GM18909 (cell line): ENCODE results near the gene SPOCK1.

ENCODE experiments used
- ATAC-seq: cut with Tn5 transposase; IDR thresholded peaks from one replicate; pipeline ENCODE4 v1.9.1; 2021; ENCODE audit warnings: mild to moderate bottlenecking; ENCODE audit not compliant: unreplicated experiment, poor library complexity

SPOCK1 gene

DNA sequence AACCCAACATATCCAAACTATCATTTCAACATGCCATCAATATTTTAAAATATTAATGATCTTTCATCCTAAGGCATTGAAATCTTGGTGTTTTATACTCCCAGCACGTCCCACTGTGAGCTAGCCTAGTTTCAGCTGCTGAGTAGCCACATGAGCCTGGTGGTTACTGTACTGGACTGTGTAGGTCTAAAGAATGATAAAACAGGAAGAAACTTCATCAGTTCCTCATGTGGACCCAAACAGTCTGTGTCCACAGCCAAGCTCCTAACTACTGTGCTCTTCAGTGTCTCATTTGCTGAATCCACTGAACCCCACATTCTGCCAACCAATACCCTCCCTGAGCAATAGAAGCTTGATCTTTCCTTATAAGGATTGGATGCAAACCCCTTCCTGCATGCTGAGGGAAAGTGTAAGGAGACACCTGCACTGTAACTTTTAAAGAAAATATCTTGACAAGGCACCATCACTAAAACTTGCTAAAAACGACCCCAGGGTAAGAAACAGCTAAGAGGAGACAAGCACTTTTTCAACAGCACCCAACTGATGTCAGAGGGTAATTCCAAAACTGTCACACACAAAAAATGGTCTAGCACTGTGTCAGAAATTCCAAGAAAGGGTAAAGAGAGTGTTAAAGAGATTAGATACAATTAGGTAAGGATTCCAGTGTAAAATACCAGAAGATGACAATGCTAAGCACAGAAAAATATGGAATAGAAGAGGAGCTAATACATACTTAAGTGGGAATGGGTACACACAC, 126.9 kb downstream of the SPOCK1 start:
- no peak for ATAC-seq

DNA sequence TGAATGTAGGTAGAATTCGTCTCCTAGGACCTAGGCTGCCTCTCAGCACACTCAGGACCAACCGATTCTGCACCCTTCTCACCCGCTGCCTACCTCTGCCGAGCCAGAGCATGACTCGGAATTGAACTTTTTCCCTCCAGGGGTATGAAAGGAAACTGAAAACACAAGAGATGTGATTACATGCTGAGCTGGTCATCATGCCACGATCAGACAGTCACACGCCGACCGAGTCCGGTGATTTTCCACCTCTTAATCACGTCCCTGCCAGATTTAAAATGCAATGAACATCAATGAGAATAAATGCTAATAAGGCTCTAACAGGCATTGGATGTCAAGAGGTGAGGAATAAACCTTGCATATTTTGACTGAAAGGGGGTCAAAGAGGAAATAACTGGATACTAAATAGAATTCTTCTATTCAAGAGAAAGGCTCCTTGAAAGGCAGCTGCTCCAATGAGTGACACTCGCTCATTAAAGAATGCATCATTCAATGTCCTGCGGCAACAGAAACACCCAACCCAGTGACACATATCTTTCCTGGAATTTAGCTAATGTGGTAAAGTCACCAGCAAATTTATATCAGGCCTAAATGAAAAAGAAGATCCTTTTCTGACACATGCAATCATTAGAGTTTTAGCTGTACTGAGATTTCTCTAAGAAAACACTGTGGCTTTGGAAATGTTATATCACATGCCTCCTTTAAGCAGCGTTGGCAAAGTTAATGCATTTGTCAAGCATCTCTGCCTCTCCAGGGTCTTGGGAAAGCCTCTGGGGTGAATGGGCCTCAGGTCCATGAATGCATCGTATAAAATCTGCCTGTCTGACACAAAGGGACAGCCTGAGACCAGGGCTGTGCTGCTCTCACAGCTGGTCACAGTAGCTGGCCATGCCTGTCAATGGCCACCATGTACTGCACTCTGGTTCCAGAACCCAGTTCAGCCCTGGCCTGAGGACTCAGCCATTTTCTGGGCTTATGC, 128.7 kb downstream of the SPOCK1 start:
- ATAC-seq = no peak

DNA sequence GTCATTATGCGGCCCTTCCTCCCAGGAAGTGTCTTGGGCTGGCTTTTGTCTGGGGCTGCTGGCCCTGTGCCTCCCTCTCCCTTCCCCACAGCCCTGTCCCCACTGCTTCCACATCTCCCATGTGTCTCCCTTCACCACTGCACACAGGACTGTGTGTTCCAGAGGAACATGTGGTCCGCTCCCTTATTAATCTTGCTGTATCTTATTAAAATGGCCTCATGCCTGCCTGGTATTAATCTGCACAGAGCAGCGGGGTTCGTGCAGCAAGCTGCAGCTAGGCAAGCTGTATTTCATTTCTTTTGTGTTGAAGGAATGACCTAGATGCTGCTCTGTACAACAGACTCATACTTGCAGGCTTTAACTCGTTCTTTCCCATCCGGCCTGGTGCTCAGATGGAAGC, 130.5 kb downstream of the SPOCK1 start:
- ATAC-seq = no peak

DNA sequence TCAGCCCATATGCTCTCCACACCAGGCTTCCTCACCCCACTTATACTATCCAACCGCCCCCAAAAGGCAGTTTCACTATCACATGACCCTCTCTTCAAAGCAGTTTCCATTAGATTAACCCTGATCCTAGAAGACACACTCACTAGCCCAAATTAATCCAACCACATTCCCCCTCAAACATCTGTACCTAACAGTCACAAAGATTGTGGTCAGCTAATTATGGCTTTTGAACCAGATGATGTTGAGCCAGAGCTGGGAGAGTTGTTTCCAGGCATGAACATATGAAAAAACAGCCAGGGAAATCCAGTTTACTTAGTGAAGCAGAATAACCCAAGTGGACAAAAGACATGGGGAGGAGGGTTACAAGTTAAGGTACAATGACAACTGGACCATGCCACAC, 131.2 kb downstream of the SPOCK1 start:
- no peak for ATAC-seq

DNA sequence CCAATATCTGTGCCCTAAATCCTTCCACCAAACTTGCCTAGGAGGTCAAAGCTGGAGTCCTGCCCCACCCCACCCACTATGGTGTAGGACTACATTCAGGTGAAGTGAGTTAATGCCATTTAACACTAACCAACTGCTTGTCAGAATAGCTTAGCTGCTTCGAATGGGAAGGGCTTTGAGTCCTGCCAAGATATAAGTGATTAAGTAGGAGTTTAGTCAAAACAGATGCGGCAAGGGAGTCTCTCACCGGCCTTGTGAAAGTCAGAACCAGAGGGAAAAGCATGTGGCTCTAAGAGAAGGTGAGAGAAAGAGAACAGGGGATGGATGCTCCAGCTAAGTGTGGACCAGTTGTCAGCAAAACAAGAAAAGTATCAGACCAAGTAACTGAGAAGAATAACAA, 132.6 kb downstream of the SPOCK1 start:
- ATAC-seq = no peak

DNA sequence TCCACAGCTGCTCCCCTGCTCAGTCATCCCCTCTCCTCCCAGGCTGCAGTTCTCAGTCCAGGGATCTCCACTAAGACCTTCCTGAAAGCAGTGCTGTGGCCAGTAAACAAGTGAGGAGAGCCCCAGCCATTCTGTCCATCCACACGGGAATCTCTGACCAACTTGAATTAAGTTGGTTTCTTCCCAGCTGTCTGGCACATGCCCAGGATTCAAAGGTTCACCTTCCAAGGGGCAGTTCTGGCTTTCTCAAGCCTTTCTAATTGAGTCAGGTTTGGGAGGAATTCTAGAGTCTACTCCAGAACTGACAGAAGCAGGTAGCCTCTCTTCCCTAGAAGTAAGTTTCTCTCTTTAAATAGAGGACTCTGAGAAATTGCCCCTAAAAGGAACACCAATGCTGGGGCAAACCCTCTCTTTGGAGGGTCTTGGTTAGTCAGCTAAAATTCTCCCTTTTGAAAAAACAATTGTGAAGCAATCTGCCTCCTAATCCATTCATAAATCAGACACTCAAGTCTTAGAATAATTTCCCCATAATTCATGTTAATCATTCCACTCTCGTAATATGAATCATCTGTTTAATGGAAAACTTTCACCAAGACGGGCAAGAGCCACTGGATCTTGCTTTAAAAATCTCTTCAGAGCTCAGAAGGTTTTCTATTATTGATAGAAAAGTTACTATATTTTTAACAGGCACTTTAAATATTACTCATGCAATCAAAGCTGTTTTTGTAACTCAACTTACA, 133.8 kb downstream of the SPOCK1 start:
- no peak for ATAC-seq

DNA sequence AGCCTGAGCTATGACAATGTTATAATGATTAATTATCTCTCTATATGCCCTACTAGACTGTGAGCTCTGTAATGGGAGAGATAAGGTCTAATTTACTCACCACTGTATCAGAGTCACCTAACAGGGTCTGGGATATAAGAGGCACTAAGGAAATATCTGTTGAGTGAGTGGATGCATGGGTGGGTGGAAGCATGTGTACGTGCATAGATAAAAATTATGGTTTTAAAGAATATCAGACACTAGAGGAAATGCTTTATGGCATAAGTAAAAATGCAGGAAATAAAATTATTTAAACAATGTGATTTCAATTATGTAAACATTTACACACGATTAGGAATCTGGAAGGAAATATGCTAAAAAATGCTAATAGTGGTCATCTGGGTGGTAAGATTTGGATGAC, 137.8 kb downstream of the SPOCK1 start:
- ATAC-seq = no peak

DNA sequence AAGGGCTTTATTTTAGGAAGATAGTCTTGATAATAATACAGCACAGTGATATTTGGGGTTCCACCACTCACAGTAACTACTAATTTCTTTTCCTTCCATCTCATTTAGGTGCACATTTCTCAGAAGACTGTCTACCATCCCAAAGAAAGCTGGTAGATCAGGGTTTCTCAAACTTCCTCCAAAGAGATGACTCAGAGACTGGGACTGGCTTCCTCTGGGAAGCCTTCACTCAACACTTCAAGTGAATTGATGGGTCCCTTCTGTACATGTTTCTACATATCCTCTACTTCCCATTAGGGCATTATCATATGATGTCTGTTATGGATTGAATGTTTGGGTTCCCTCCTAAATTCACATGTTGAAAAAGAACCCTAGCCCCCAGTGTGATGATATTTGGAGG, 138.5 kb downstream of the SPOCK1 start:
- ATAC-seq = no peak

DNA sequence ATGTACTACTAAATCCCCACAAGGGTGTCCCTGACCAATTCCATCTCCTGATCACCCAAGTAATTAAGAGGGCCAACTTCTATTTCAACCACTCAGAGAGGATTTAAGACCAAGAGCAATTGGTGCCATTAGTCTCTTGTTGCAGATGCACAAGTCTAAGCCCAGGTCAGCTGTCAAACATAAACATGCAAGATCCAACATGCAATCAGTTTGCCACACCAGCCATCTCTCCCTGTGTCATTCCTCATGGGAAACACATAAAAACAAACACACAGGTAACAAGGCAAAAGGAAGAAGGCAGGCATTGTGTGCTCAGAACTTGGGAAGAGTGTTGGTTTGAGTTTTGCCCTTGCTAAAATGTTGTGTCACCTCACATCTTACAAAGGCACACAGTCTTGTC, 139.2 kb downstream of the SPOCK1 start:
- ATAC-seq = no peak

DNA sequence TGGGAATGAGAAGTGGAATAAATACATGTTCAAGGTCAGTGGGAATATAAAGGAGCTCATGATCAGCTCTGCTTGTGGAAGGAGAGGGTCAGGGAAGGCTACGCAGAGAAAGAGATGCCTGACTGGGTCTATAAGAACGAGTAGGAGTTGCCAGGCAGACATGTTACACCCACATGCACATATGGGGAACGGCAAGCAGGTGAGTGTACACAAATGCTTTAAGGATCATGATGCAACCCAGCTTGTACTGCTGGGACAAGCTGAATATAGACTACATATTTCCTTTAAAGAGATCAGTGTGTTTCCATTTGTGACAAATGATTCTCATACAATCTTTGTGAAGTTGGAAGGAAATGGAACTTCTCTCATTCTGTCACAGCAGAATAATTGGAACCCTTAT, 141.7 kb downstream of the SPOCK1 start:
- no peak for ATAC-seq

DNA sequence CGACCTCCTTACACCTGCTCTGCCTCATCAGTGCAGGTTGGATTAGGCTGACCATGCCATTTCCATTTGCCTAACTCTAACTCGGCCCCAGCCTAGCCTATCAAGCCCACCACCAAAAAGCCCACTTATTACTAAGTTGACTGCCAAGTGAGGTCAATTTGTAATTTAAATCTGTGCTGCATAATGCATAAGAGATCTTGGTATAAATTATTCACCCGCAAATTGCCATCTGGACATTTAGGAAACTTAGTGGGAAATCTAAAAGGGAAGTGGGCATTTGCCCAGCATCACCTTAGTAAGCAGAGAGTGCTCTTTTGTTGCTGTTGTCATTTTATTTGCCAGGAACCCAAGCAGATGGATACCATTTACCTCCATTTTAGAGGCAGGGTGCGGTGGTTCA, 143.0 kb downstream of the SPOCK1 start:
- ATAC-seq = no peak

DNA sequence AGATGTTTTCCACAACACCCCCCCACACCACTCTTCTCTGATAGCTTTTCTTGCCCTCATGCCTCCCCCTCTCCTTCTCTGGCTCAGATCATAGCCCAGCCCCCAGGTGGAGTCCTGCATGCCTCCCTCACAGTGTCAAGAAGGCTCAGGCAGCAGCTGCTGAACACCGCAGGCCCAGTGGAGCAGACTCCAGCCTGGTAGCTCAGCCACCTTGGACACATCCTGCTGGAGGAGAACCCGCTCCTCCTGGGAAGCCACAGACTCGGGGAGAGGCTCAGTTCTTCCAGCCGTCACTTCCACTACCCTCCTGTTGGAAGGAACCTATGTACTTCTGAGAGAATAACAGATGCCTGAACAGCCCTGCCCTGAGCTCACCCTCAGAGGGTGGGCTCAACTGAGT, 143.4 kb downstream of the SPOCK1 start:
- ATAC-seq = no peak

DNA sequence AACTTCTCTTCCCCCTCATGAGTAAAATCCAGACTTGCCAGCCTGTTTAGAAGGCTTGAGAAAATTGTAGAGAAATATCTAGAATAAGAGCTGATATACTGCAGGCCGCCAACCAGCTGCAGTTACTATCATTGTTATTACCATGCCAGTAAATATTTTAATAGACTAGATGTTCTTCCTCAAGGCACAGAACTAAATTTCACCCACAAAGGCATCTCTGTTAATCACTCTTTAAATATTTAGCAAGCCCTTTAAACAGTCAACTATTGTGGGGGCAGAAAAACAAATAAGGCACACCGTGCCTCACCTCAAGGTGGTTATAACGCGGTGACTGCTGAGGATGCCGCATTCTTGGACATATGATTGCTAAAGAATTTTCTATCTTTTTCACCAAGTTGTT, 147.0 kb downstream of the SPOCK1 start:
- ATAC-seq = no peak

DNA sequence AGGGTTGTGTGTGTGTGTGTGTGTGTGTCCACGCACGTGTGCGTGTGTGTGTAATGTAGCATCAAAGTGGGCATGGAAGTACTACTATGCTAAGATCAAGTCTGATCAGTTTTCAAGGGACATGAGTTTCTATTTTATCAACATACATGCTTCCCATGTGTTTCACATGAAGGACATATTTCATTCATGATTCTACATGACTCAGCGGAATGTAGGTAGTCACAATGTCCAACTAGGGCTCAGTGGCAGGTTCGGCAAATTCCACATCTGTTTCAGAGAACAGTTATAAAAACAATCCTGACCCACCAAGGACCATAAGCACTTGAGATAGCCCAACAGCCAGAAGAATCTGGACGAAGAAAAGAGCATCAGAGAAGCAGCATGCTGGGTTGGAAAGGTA, 148.3 kb downstream of the SPOCK1 start:
- ATAC-seq = no peak

DNA sequence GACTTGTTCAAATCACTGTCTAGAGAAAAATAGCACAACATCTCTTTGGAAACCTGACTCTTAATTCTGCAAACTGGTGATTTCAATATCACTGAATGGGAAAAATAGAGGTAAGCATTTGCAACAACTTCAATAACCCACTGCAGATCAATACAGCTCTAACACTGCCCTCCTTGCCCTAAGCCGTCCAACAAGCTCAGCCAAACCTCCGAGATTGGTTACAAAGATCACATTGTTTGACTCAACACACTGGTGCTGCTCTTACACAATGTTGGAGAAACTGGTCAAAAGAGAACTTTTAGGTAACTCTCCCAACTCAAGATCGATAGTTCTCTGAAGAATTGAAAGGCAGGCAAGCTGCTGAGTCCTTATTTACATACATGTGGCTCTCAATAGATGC, 150.4 kb downstream of the SPOCK1 start:
- ATAC-seq = no peak

DNA sequence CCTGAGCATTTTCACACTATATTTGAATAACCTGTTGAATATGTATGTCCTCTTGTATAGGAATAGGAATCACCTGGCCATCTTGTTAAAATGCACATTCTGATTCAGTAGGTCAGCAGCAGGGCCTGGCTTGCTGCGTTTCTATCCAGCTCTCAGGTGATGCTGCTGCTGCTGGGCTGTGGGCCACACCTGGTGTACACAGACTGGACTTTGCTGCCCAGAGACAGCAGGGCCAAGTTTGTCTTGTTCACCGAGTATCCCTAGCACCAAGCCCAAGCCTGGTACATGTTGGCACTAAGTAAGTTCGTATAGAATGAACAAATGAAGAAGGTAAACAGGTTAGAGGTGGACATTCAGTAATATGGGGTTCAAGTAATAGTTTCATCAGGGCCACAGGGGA, 151.3 kb downstream of the SPOCK1 start:
- no peak for ATAC-seq

DNA sequence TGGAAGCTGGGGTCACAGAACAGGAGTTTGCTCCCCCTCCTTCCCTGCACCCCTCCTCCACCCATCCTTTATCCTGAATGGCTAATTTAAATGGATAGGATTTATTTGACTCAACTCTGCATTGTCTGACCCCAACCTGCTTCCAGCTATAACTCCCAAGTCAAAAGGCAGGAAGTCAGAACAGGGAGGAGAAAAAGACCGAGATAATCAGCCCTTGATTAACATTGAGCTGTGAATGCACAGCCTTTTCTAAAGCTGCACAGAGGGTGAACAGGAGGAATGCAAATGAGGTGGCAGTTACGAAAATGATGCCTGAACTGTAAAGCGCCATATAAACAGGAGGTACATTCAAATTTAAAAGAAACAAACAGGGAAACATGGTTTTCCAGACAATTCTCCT, 152.8 kb downstream of the SPOCK1 start:
- no peak for ATAC-seq

DNA sequence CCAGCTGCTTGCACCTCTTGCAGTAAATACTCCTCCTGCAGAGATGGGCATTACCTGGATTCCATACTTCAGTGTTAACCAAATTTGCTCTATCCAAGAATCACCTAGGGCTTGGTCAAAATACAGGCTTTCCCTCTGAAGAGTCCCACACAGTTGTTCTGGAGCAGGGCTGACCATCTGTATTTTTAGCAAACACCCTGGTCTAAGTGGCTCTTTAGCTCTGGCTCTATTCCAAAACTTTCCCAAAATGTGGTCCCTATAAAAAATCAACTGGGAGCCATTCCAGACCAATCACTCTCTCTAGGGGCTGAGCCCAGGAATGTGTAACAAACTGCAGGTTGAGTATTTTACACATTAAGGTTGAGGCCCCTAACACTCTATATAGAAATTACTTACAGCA, 153.7 kb downstream of the SPOCK1 start:
- ATAC-seq = no peak

DNA sequence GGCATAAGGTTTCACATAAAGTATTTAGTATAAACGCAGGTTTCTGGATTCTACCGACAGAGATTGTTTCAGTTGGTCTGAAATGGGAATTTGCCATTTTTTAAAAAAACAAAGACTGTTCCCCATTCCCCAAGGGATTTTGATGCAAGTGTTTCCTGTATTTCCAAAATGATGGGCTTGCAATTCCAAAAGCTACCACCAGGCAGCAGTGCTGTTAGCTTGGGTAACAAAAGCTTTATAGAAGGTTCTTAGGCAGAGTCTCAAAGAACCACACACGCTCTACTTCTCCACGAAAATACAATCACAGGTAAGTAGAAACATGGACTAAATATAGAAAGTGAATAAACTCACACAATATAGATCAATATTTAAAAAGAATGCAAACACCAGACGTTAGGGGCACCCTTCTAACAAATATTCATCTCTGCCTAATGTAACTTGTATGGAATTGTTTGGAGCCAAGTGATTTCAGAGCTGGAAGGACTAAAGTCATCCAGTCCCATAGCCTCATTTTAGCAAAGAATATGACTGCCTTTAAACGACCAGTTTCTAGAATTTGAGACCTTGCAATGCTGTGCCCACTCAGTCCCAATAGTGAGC, 154.3 kb downstream of the SPOCK1 start:
- no peak for ATAC-seq

DNA sequence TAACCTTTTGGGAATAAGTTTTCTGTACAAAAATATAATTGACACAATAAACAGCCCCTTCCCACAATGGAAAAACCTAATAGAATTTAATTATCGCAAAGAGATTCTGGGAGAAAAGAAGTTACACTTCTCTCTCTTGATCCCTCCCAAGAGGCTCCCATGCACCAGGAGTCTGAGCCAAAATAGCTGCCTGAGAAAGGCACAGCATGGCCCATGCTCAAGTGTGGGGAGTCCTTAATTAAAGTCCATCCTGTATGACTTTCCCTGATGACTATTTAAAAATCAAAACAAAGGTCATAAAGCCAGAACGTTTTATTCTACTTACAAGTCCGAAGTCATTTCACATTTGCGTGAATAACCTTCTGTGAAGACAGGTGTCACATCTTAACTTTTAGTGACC, 155.1 kb downstream of the SPOCK1 start:
- no peak for ATAC-seq

DNA sequence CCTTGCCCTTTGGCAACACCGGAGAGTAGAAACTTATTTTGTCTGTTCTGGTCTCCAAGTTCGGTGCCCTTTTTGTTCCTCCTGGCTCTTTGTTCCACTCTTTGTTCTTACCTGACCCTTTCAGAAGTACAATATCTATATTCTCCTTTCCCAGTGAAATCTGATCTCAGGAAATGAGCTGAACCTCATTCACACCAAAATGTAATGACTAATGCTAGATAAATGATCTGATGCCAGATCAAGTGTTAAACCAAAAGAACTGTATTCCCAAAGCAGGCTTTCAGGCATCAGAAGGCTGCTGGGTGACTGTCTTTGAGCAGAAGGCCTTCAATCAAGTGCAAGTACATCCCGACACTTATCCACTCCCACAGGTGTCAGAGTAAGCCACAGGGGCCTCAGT, 156.4 kb downstream of the SPOCK1 start:
- no peak for ATAC-seq
